MM.1S (cell line): Measurements from ENCODE around the gene CHN1.

Experiments
- DNase-seq: peaks from one replicate; pipeline ENCODE4 v3.0.0-alpha.2; 2015
- H2AFZ ChIP-seq: fragments of 300-600 bp; sonication (generic); 2 replicates; pipeline ENCODE4 v1.6.0; 2016; ENCODE audit warnings: antibody characterized with exemption, low read length
- H3F3A ChIP-seq: fragments of 300-600 bp; sonication (generic); 2 replicates; pipeline ENCODE4 v1.6.1; 2016; ENCODE audit warnings: mild to moderate bottlenecking, antibody characterized with exemption, low read length, moderate library complexity, mixed read lengths; ENCODE audit not compliant: insufficient read depth
- H3K27ac ChIP-seq: fragments of 300-600 bp; sonication (generic); 2 replicates; pipeline ENCODE4 v1.5.1; 2016; ENCODE audit warnings: mild to moderate bottlenecking, low read length
- H3K27me3 ChIP-seq: fragments of 300-600 bp; sonication (generic); replicated peaks from 2 replicates; pipeline ENCODE4 v1.6.0; 2016; ENCODE audit warnings: low read length; ENCODE audit not compliant: insufficient read depth
- H3K36me3 ChIP-seq: fragments of 300-600 bp; sonication (generic); replicated peaks from 2 replicates; pipeline ENCODE4 v1.6.1; 2016; ENCODE audit warnings: mild to moderate bottlenecking, low read length, mixed read lengths; ENCODE audit not compliant: insufficient read depth
- H3K4me1 ChIP-seq: fragments of 300-600 bp; sonication (generic); 2 replicates; pipeline ENCODE4 v1.6.1; 2016; ENCODE audit warnings: low read length, mixed read lengths
- H3K4me2 ChIP-seq: fragments of 300-600 bp; sonication (generic); 2 replicates; pipeline ENCODE4 v1.6.0; 2016; ENCODE audit warnings: low read depth, low read length
- H3K4me3 ChIP-seq: fragments of 300-600 bp; sonication (generic); 2 replicates; pipeline ENCODE4 v1.5.1; 2016; ENCODE audit warnings: low read length, mixed read lengths
- H3K79me2 ChIP-seq: fragments of 300-600 bp; sonication (generic); 2 replicates; pipeline ENCODE4 v1.6.1; 2016; ENCODE audit warnings: mixed run types, low read length, mixed read lengths
- H3K9ac ChIP-seq: fragments of 300-600 bp; sonication (generic); 2 replicates; pipeline ENCODE4 v1.6.1; 2016; ENCODE audit warnings: low read length, mixed read lengths
- H3K9me2 ChIP-seq: fragments of 300-600 bp; sonication (generic); replicated peaks from 2 replicates; pipeline ENCODE4 v1.6.1; 2016; ENCODE audit warnings: mild to moderate bottlenecking, low read length, mixed read lengths; ENCODE audit not compliant: insufficient read depth
- H3K9me3 ChIP-seq: fragments of 300-600 bp; sonication (generic); replicated peaks from 2 replicates; pipeline ENCODE4 v1.6.1; 2016; ENCODE audit warnings: mild to moderate bottlenecking, low read length, mixed read lengths; ENCODE audit not compliant: insufficient read depth
- H4K20me1 ChIP-seq: fragments of 300-600 bp; sonication (generic); 2 replicates; pipeline ENCODE4 v1.6.1; 2016; ENCODE audit warnings: mild to moderate bottlenecking, low read length, moderate library complexity, mixed read lengths; ENCODE audit not compliant: insufficient read depth
- CTCF ChIP-seq: fragments of 300-600 bp; sonication (generic); IDR thresholded peaks from 2 replicates; pipeline ENCODE4 v1.5.1; 2016; ENCODE audit warnings: antibody characterized with exemption, low read length, mixed read lengths
- EZH2 ChIP-seq: fragments of 300-600 bp; sonication (generic); optimal IDR thresholded peaks from 2 replicates; pipeline ENCODE3; 2017; ENCODE audit warnings: low read depth, mild to moderate bottlenecking, antibody characterized with exemption, low read length, mixed read lengths
- EZH2phosphoT487 ChIP-seq: fragments of 300-600 bp; sonication (generic); IDR thresholded peaks from 2 replicates; pipeline ENCODE4 v1.6.1; 2018; ENCODE audit warnings: antibody characterized with exemption, low read length

Gene CHN1

GRCh38 chr2:175011505-175011904, 6.3 kb upstream of the CHN1 start:
- H3F3A ChIP-seq: no peaks in the 10 kb centered on the region
- TF ChIP-seq EZH2phosphoT487 (no peak), CTCF (no peak), EZH2 (no peak)
- H4K20me1 ChIP-seq: no peaks in the 10 kb centered on the region
- H3K4me3 ChIP-seq: no peak overlapping the region
- H3K36me3 ChIP-seq: no peaks in the 10 kb centered on the region
- H2AFZ ChIP-seq: no peak overlapping the region
- no peak overlapping the region for H3K27ac ChIP-seq
- H3K79me2 ChIP-seq: no peaks in the 10 kb centered on the region
- no peak overlapping the region for H3K4me2 ChIP-seq
- no peak for DNase-seq
- H3K9ac ChIP-seq: no peak overlapping the region
- no peaks in the 10 kb centered on the region for H3K9me3 ChIP-seq
- H3K27me3 ChIP-seq: peaks cover 9% of the 10 kb centered on the region
- H3K4me1 ChIP-seq: no peaks in the 10 kb centered on the region
- no peaks in the 10 kb centered on the region for H3K9me2 ChIP-seq

- H3F3A ChIP-seq: no peaks in the 10 kb centered on the region
- no peaks in the 10 kb centered on the region for H3K36me3 ChIP-seq
- H3K79me2 ChIP-seq: no peaks in the 10 kb centered on the region
- no peaks in the 10 kb centered on the region for H3K4me1 ChIP-seq
- H3K9me2 ChIP-seq: no peaks in the 10 kb centered on the region
- H3K27ac ChIP-seq: no peak overlapping the region
- TF ChIP-seq EZH2phosphoT487: no peak
- H3K9ac ChIP-seq: no peak overlapping the region
- H4K20me1 ChIP-seq: no peaks in the 10 kb centered on the region
- DNase-seq: no peak
- no peak overlapping the region for H3K4me3 ChIP-seq
- H3K9me3 ChIP-seq: no peaks in the 10 kb centered on the region
- H3K27me3 ChIP-seq: peaks cover 15% of the 10 kb centered on the region
- no peak overlapping the region for H3K4me2 ChIP-seq
- H2AFZ ChIP-seq: no peak overlapping the region
These were observed 5.7 kb upstream of the CHN1 start for GRCh38 chr2:175010848-175011254.

- no peaks in the 10 kb centered on the region for H3K9me3 ChIP-seq
- H3K9me2 ChIP-seq: no peaks in the 10 kb centered on the region
- no peaks in the 10 kb centered on the region for H3F3A ChIP-seq
- H3K4me1 ChIP-seq: no peaks in the 10 kb centered on the region
- no peak overlapping the region for H3K9ac ChIP-seq
- no peak overlapping the region for H3K4me3 ChIP-seq
- no peak for DNase-seq
- no peak for TF ChIP-seq EZH2
- TF ChIP-seq CTCF: no peak
- no peak for TF ChIP-seq EZH2phosphoT487
- H3K36me3 ChIP-seq: no peaks in the 10 kb centered on the region
- H3K27ac ChIP-seq: no peak overlapping the region
- no peaks in the 10 kb centered on the region for H4K20me1 ChIP-seq
- H3K4me2 ChIP-seq: no peak overlapping the region
- no peaks in the 10 kb centered on the region for H3K79me2 ChIP-seq
- H2AFZ ChIP-seq: no peak overlapping the region
- H3K27me3 ChIP-seq: peaks cover 16% of the 10 kb centered on the region
These were observed 4.9 kb upstream of the CHN1 start for GRCh38 chr2:175009917-175010621.

- DNase-seq: no peak
- Histone ChIP-seq H3F3A (no peaks in the 10 kb centered on the region), H3K79me2 (no peaks in the 10 kb centered on the region), H3K36me3 (no peaks in the 10 kb centered on the region), H3K27ac (no peak overlapping the region), H3K4me3 (no peak overlapping the region), H2AFZ (no peak overlapping the region), H3K9me3 (no peaks in the 10 kb centered on the region), H3K27me3 (peaks cover 21% of the 10 kb centered on the region), H3K9ac (no peak overlapping the region), H4K20me1 (no peaks in the 10 kb centered on the region), H3K9me2 (no peaks in the 10 kb centered on the region), H3K4me2 (no peak overlapping the region), H3K4me1 (peaks cover 3% of the 10 kb centered on the region; the same call in 1 of the 2 replicates)
- TF ChIP-seq EZH2phosphoT487: no peak
- no peak for TF ChIP-seq EZH2
- TF ChIP-seq CTCF: no peak
These were observed 3.8 kb upstream of the CHN1 start for GRCh38 chr2:175008801-175009495.
